Measurements from ENCODE around the gene ITGB4.

ITGB4 gene

DNA sequence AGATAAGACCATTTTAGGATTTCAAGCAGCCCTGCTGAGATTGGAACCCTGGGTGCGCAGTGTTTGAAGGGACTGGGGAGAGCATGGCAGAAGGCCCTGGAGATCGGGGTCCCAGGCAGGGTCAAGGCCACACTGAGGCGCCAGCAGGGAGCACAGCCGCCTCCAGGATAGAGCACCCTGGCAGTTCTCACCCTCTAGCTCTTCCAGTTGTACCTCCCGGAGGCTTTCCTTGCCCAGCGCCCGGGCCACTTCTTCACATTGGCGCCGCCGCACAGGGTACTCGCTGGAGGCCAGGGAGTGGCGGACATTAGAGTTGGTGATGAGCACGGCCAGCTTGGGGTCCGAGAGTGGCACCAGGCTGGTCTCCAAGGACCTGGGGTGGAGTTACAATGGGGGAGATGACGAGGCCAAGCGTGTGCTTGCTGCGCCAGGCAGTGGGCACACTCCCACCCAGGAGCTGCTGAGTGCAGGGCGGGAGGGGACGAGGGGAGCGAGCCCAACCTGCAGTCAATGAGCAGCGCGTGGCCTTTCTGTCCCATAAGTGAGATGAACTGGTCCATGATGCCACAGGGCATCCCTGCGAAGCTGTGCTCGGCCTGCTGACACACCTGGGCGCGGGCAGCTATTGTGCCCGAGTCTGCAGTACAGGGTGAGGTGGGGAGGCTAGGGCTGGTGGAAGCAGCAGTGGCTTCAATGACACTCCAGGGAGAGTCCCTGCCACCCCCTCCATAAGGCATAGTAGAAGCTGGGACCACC lies 41.4 kb downstream of the ITGB4 start:
- H3K27me3 ChIP-seq: no peaks in the 10 kb centered on the region
- H3K36me3 ChIP-seq: no peaks in the 10 kb centered on the region
- no peak for DNase-seq
- TF ChIP-seq, protein P1, sequence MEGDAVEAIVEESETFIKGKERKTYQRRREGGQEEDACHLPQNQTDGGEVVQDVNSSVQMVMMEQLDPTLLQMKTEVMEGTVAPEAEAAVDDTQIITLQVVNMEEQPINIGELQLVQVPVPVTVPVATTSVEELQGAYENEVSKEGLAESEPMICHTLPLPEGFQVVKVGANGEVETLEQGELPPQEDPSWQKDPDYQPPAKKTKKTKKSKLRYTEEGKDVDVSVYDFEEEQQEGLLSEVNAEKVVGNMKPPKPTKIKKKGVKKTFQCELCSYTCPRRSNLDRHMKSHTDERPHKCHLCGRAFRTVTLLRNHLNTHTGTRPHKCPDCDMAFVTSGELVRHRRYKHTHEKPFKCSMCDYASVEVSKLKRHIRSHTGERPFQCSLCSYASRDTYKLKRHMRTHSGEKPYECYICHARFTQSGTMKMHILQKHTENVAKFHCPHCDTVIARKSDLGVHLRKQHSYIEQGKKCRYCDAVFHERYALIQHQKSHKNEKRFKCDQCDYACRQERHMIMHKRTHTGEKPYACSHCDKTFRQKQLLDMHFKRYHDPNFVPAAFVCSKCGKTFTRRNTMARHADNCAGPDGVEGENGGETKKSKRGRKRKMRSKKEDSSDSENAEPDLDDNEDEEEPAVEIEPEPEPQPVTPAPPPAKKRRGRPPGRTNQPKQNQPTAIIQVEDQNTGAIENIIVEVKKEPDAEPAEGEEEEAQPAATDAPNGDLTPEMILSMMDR (IDR thresholded peaks at IDR 0.05; ENCODE audit: low read depth, low read length): no peak
- H3K4me3 ChIP-seq (ENCODE audit: low read depth, low read length): no peak overlapping the region
- H3K9me3 ChIP-seq: no peaks in the 10 kb centered on the region
- H3K4me1 ChIP-seq: peaks cover 3% of the 10 kb centered on the region; the same call in 1 of the 2 replicates

DNA sequence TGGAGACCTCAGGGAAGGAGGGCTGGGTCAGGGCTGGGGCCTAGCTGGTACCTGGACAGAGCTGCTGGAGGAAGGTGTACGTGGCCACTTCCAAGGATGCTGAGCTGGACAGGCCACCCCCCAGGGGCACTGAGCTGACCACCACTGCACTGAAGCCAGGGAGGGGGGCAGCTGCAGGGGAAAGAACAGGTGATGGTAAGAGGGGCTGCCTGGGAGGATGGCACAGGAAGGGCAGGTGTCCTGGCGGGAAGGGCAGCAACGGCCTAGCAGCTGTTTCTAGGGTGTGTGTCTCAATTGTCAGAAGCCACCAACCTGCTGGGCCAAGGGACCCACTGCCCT lies 42.0 kb downstream of the ITGB4 start:
- no peak for DNase-seq
- H3K4me1 ChIP-seq: peaks cover 3% of the 10 kb centered on the region; the same call in 1 of the 2 replicates
- no peaks in the 10 kb centered on the region for H3K36me3 ChIP-seq
- TF ChIP-seq, protein P1 (IDR thresholded peaks at IDR 0.05; ENCODE audit: low read depth, low read length): no peak
- no peaks in the 10 kb centered on the region for H3K9me3 ChIP-seq
- no peaks in the 10 kb centered on the region for H3K27me3 ChIP-seq
- no peak overlapping the region for H3K4me3 ChIP-seq (ENCODE audit: low read depth, low read length)

DNA sequence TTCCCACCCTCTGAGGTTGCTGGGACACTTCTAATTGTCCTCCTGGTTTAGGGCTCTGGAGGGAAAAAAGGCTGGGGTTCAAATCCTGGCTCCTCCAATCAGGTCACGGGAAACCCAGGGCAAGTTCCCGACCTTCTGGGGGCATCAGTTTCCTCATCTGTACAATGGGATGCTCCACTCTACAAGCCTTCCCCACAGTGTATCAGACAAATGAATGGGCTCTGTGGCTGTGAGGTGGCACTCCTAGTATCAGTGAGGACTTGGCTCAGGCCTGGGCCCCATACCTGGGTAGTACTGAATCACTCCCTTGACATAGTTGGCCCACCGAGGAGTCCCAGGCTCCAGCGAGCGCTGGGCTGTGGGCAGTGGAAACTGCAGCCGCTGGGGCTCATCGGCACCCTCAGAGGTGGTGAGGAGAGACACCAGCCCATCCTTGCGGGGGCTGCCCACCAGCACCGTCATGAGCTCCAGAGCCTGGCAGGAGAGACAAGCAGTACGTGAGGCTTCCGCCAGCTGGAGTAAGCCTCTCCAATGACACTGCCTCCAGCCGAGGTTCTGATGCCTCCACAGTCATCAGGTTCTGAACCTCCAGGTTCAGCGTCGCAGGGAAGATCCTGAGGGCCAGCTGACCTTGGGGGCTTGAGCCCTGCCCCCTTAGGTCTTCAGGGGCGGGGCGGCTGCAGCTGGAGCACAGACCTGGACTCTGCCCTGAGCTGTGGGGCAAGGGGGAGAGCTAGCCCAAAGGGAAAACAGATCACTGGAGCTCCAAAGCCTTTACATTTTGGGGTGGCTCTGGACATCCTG lies 42.6 kb downstream of the ITGB4 start:
- Histone ChIP-seq H3K27me3 (no peaks in the 10 kb centered on the region), H3K9me3 (no peaks in the 10 kb centered on the region), H3K4me3 (ENCODE audit: low read depth, low read length) (peak overlapping the region; percentile 71), H3K36me3 (no peaks in the 10 kb centered on the region), H3K4me1 (peaks cover 3% of the 10 kb centered on the region; the same call in 1 of the 2 replicates)
- TF ChIP-seq, protein P1 (IDR thresholded peaks at IDR 0.05; ENCODE audit: low read depth, low read length): no peak
- DNase-seq: no peak

DNA sequence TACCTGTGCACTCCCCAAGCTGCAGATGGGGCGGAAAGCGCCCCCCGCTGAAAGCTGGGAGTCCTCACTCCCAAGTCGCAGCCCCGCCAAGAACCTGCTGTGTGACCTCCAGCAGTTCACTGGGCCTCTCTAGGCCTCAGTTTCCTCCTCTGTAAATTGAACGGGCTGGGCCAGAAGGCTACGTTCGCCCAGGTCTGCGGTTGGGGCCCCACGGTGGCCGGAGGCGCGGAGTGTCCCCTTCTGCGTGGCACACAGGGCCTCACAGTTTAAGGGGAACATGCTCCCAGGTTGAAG lies 43.1 kb downstream of the ITGB4 start:
- no peak for DNase-seq

DNA sequence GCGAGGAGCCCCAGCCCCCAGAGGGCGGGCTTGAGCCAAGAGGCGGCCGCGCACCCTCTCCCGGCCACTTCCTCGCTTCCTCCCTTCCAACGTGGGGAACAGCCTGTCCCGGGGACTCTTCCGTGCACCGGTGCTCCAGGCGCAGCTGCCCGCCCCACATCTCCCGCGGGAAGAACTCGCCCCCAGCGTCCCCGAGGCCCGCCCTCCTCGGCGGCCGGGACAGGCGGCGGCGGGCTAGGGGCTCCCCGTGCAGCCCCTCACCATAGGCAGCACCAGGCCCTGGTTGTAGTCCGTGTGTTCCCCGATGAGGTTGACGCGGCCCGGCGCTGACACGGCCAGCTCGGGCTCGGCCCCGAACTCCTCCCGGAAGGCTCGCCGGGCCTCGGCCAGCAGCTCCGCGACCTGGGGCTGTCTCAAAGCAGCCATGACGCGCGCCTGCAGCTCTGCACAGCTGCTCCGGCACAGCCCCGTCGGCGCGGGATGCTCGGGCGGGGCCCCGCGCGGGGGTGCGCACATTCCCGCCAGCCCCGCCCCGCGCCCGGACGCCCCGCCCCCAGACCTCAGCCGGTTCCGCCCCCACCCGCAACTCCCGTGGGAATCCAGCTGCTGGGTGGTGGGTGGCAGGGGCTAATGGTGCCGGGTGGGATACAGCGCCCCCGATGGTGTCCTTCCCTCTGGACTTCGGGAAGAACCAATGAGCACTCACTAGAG lies 43.6 kb downstream of the ITGB4 start, which contains the start of gene GALK1:
Gene GALK1 (minus strand): TSS at position 482 of the 711 bp plus-strand sequence. CDS start 56 bp downstream, at position 426.
- peak within 1 kb of the TSS; percentile 71 for H3K4me3 ChIP-seq (ENCODE audit: low read depth, low read length)
- no peaks in the 10 kb centered on the region for H3K9me3 ChIP-seq
- TF ChIP-seq, protein P1 (IDR thresholded peaks at IDR 0.05; ENCODE audit: low read depth, low read length): peak; percentile 62
- peak; percentile 85 for DNase-seq
- peaks cover 3% of the 10 kb centered on the region; the same call in 1 of the 2 replicates for H3K4me1 ChIP-seq
- H3K36me3 ChIP-seq: no peaks in the 10 kb centered on the region
- no peaks in the 10 kb centered on the region for H3K27me3 ChIP-seq

More for the DNA sequence above, 43.1 kb downstream of the ITGB4 start:
- Histone ChIP-seq H3K9me3 (no peaks in the 10 kb centered on the region), H3K4me3 (ENCODE audit: low read depth, low read length) (peak overlapping the region; percentile 71), H3K36me3 (no peaks in the 10 kb centered on the region), H3K4me1 (peaks cover 3% of the 10 kb centered on the region; the same call in 1 of the 2 replicates), H3K27me3 (no peaks in the 10 kb centered on the region)
- TF ChIP-seq, protein P1 (IDR thresholded peaks at IDR 0.05; ENCODE audit: low read depth, low read length): no peak
